HG03342 (cell line): Measurements from ENCODE around the gene GPR176.

Experiments
- ATAC-seq: cut with Tn5 transposase; IDR thresholded peaks from one replicate; pipeline ENCODE4 v1.9.1; 2021; ENCODE audit warnings: mild to moderate bottlenecking, moderate library complexity; ENCODE audit not compliant: unreplicated experiment

The GPR176 gene

GRCh38 chr15:39919748-39920509 lies at the start of gene GPR176:
Gene GPR176 (minus strand): TSS chr15:39920266. CDS start chr15:39920026, 240 bp downstream.
- peak; percentile 14 for ATAC-seq

GRCh38 chr15:39969002-39969394 lies 48.9 kb upstream of the GPR176 start:
- ATAC-seq = no peak

- ATAC-seq = no peak
Observed at GRCh38 chr15:39968273-39969001, 48.4 kb upstream of the GPR176 start.

- no peak for ATAC-seq
Observed at GRCh38 chr15:39966521-39966920, 46.5 kb upstream of the GPR176 start.

- no peak for ATAC-seq
Observed at GRCh38 chr15:39963786-39964185, 43.7 kb upstream of the GPR176 start.

GRCh38 chr15:39961051-39961450 lies 41.0 kb upstream of the GPR176 start:
- ATAC-seq = no peak

- no peak for ATAC-seq
Observed at GRCh38 chr15:39960411-39960810, 40.3 kb upstream of the GPR176 start.

GRCh38 chr15:39959411-39959810 lies 39.3 kb upstream of the GPR176 start:
- no peak for ATAC-seq

- no peak for ATAC-seq
Observed at GRCh38 chr15:39957481-39957880, 37.4 kb upstream of the GPR176 start.

- no peak for ATAC-seq
Observed at GRCh38 chr15:39953521-39953920, 33.5 kb upstream of the GPR176 start.

- ATAC-seq = no peak
Observed at GRCh38 chr15:39951561-39951960, 31.5 kb upstream of the GPR176 start.

GRCh38 chr15:39948817-39949216 lies 28.8 kb upstream of the GPR176 start:
- ATAC-seq = no peak

- no peak for ATAC-seq
Observed at GRCh38 chr15:39947401-39948197, 27.5 kb upstream of the GPR176 start.

GRCh38 chr15:39946862-39947261 lies 26.8 kb upstream of the GPR176 start:
- ATAC-seq = no peak

- ATAC-seq = no peak
Observed at GRCh38 chr15:39944726-39945125, 24.7 kb upstream of the GPR176 start.

- no peak for ATAC-seq
Observed at GRCh38 chr15:39942753-39943150, 22.7 kb upstream of the GPR176 start.

- no peak for ATAC-seq
Observed at GRCh38 chr15:39942101-39942752, 22.2 kb upstream of the GPR176 start.

- peak; percentile 61 for ATAC-seq
Observed at GRCh38 chr15:39939487-39940452, 19.7 kb upstream of the GPR176 start.

- ATAC-seq = no peak
Observed at GRCh38 chr15:39937696-39938095, 17.6 kb upstream of the GPR176 start.

GRCh38 chr15:39936681-39937080 lies 16.6 kb upstream of the GPR176 start:
- no peak for ATAC-seq
